IMR-90 (cell line): Measurements from ENCODE around the gene TREM1.

Experiments
- POLR2A ChIP-seq: IDR thresholded peaks from 2 replicates; pipeline ENCODE4 v1.6.1; 2012; ENCODE audit warnings: mild to moderate bottlenecking, low read depth, low read length
- TF ChIP-seq, protein P1 (sequence below): conservative IDR thresholded peaks from 2 replicates; pipeline ENCODE4 v1.5.1; 2012; ENCODE audit warnings: mild to moderate bottlenecking, low read depth, low read length, improper control_type of control experiment
- TF ChIP-seq, protein P2 (sequence below): fragments of 150-350 bp; IDR thresholded peaks from 2 replicates; pipeline ENCODE4 v1.6.1; 2017; ENCODE audit warnings: mild to moderate bottlenecking, antibody characterized with exemption, low read length, low read depth

DNA sequence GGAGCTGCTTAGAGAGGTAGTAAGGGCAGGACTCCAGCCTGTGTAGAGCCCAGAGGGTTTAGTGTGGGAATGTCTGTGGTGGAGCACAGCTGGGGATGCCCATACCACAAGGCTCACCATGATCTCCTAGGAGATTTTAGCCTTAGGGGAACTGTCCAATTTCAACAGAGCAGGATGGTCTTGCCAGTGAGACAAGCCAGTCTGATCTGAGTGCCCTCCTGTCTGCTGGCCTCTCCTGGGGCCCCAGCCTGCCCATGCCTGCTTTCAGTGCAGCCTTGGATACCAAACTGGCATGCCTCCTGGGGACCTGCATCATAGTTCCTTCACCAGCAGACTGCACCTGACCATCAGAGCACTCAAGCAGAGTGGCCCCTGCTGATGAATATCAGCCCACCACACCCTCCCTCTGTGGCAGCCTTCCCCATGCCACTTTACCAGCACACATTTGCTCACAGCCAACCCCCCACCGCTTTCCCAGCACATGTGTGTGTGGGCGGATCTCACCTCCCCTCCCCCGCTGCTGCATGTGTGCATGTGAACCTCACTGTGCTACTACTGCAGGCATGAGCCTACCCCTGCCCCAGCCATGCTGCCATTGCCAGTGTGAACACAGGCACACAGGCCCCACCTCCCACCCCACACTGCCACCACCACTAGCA, 7.9 kb upstream of the TREM1 start:
- TF ChIP-seq, protein P1, sequence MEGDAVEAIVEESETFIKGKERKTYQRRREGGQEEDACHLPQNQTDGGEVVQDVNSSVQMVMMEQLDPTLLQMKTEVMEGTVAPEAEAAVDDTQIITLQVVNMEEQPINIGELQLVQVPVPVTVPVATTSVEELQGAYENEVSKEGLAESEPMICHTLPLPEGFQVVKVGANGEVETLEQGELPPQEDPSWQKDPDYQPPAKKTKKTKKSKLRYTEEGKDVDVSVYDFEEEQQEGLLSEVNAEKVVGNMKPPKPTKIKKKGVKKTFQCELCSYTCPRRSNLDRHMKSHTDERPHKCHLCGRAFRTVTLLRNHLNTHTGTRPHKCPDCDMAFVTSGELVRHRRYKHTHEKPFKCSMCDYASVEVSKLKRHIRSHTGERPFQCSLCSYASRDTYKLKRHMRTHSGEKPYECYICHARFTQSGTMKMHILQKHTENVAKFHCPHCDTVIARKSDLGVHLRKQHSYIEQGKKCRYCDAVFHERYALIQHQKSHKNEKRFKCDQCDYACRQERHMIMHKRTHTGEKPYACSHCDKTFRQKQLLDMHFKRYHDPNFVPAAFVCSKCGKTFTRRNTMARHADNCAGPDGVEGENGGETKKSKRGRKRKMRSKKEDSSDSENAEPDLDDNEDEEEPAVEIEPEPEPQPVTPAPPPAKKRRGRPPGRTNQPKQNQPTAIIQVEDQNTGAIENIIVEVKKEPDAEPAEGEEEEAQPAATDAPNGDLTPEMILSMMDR, result no peak
- TF ChIP-seq, protein P2, sequence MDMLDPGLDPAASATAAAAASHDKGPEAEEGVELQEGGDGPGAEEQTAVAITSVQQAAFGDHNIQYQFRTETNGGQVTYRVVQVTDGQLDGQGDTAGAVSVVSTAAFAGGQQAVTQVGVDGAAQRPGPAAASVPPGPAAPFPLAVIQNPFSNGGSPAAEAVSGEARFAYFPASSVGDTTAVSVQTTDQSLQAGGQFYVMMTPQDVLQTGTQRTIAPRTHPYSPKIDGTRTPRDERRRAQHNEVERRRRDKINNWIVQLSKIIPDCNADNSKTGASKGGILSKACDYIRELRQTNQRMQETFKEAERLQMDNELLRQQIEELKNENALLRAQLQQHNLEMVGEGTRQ, result no peak
- TF ChIP-seq POLR2A, result no peak
